K562 (cell line): ENCODE data around the gene BTBD1. TPM values are rescaled to one million over a fixed set of nuclear protein-coding genes. Genes with fewer than 3 reads are reported as not detected.

Experiments used
- ATAC-seq: fragments of 200-7000 bp; cut with Tn5 transposase; 3 replicates; pipeline ENCODE4 v1.9.1; 2020; ENCODE audit warnings: moderate library complexity
- BruUV-seq: library from RNA; stranded (reverse); fragments of 400-500 nt; replicated peaks from 2 replicates; lab custom pipeline; 2021; lab: Mats Ljungman, UMichigan
- CTCF ChIA-PET: fragments of 300-600 bp; formaldehyde crosslinking; extraction: SDS; loops from one replicate; lab custom pipeline; 2021; ENCODE audit warnings: low intra/inter-chr PET ratio; lab: Yijun Ruan, JAX
- POLR2A ChIA-PET: fragments of 300-600, 350-650 bp; sonication (Branson Sonifier 250); formaldehyde crosslinking; extraction: SDS; loops from one replicate; lab custom pipeline; 2021; ENCODE audit warnings: antibody characterized with exemption, inconsistent platforms; lab: Yijun Ruan, JAX
- DNase-seq, 4 experiments: peaks; one replicate each; pipeline versions ENCODE4 v3.0.0 to v3.0.0-alpha.2; 2011 to 2018; ENCODE audit warnings: low spot score in 3 of 4, mixed read lengths in 3 of 4; ENCODE audit errors: extremely low read depth in 1 of 4
- FAIRE-seq: peaks from 2 replicates; lab custom pipeline; 2011; peaks lifted over from hg19 to GRCh38; lab: Jason Lieb, UNC
- H2AFZ ChIP-seq: 2 replicates; pipeline ENCODE4 v1.6.0; 2011; ENCODE audit warnings: low read depth, low read length, control low read depth, inconsistent platforms
- H3K27ac ChIP-seq: fragments of 200-600 bp; 3 replicates; pipeline ENCODE4 v1.8.0; 2011; ENCODE audit warnings: low read depth, mild to moderate bottlenecking, control low read depth, inconsistent platforms, low read length, moderate library complexity, mixed read lengths; ENCODE audit errors: extremely low read depth
- H3K27me3 ChIP-seq, 2 experiments: fragments of 300-600 bp in 1 of 2; 2 replicates in 1 of 2; 3 replicates in 1 of 2; pipeline versions ENCODE4 v1.6.0 to v1.8.0; 2011; ENCODE audit warnings: inconsistent platforms in 2 of 2, low read length in 2 of 2, mild to moderate bottlenecking in 1 of 2, mixed read lengths in 1 of 2, moderate library complexity in 1 of 2; ENCODE audit not compliant: control insufficient read depth in 2 of 2, insufficient read depth in 2 of 2
- H3K36me3 ChIP-seq: fragments of 300-600 bp; 3 replicates; pipeline ENCODE4 v1.8.0; 2011; ENCODE audit warnings: mild to moderate bottlenecking, low read length, inconsistent platforms; ENCODE audit not compliant: control insufficient read depth, insufficient read depth
- H3K4me1 ChIP-seq, 2 experiments: fragments of 200-600 bp in 1 of 2; replicated peaks in 1 of 2; 2 replicates in 1 of 2; 3 replicates in 1 of 2; pipeline versions ENCODE4 v1.5.1 to v1.8.0; 2011; ENCODE audit warnings: inconsistent platforms in 2 of 2, low read length in 2 of 2, mild to moderate bottlenecking in 1 of 2, mixed read lengths in 1 of 2, moderate library complexity in 1 of 2; ENCODE audit not compliant: control insufficient read depth in 2 of 2, insufficient read depth in 2 of 2
- H3K4me2 ChIP-seq: 2 replicates; pipeline ENCODE4 v1.6.1; 2011; ENCODE audit warnings: low read length, control low read depth, inconsistent platforms, mixed read lengths; ENCODE audit not compliant: insufficient read depth
- H3K4me3 ChIP-seq: fragments of 200-600 bp; sonication (generic), shearing (Covaris generic); 2 replicates; pipeline ENCODE4 v1.5.1; 2016; ENCODE audit warnings: control low read depth, inconsistent platforms
- H3K79me2 ChIP-seq: fragments of 200-600 bp; 3 replicates; pipeline ENCODE4 v1.8.0; 2011; ENCODE audit warnings: low read length, inconsistent platforms; ENCODE audit not compliant: control insufficient read depth, insufficient read depth
- H3K9ac ChIP-seq, 2 experiments: 2 replicates each; pipeline versions ENCODE4 v1.6.0 to v1.6.1; 2011; ENCODE audit warnings: low read depth in 2 of 2, low read length in 2 of 2, control low read depth in 1 of 2, inconsistent platforms in 1 of 2, mild to moderate bottlenecking in 1 of 2, mixed read lengths in 1 of 2; ENCODE audit not compliant: insufficient read depth in 1 of 2
- H3K9me1 ChIP-seq: one replicate; pipeline ENCODE4 v1.6.0; 2011; ENCODE audit warnings: inconsistent platforms, mild to moderate bottlenecking, low read length, moderate library complexity; ENCODE audit not compliant: control insufficient read depth, insufficient read depth
- H3K9me3 ChIP-seq: replicated peaks from 2 replicates; pipeline ENCODE4 v1.5.1; 2011; ENCODE audit warnings: low read depth, low read length, inconsistent platforms; ENCODE audit not compliant: control insufficient read depth, insufficient read depth
- H4K20me1 ChIP-seq: replicated peaks from 2 replicates; pipeline ENCODE4 v1.6.1; 2011; ENCODE audit warnings: low read length, inconsistent platforms, mixed read lengths; ENCODE audit not compliant: control insufficient read depth, insufficient read depth
- FOXJ2 ChIP-seq: fragments of 200-800 bp; sonication (Bioruptor generic); IDR thresholded peaks from 2 replicates; pipeline ENCODE4 v1.6.1; 2016; ENCODE audit warnings: missing genetic modification characterization, missing compliant biosample characterization
- HDAC8 ChIP-seq: fragments of 450-650 bp; IDR thresholded peaks from 2 replicates; pipeline ENCODE4 v1.6.1; 2016; ENCODE audit warnings: mild to moderate bottlenecking, missing genetic modification characterization, moderate library complexity, missing compliant biosample characterization
- HMGN3 ChIP-seq: IDR thresholded peaks from 2 replicates; pipeline ENCODE4 v1.6.1; 2011; ENCODE audit warnings: borderline replicate concordance, low read depth, mild to moderate bottlenecking, mixed read lengths, low read length; ENCODE audit not compliant: insufficient read length; ENCODE audit errors: extremely low read depth
- HNRNPUL1 ChIP-seq: fragments of 200-400 bp; formaldehyde crosslinking; IDR thresholded peaks from 2 replicates; pipeline ENCODE4 v1.6.1; 2017; ENCODE audit warnings: low read length
- MBD2 ChIP-seq: sonication (generic); IDR thresholded peaks from 2 replicates; pipeline ENCODE4 v1.6.1; 2016; ENCODE audit warnings: low read depth, borderline replicate concordance
- PKNOX1 ChIP-seq: fragments of 450-650 bp; IDR thresholded peaks from 2 replicates; pipeline ENCODE4 v1.6.1; 2016
- TOE1 ChIP-seq, 2 experiments: fragments of 450-650 bp in 1 of 2; sonication (generic) in 1 of 2; formaldehyde crosslinking in 1 of 2; IDR thresholded peaks; 2 replicates each; pipeline versions ENCODE4 v1.7.1 to v1.8.0; 2016 to 2022; ENCODE audit warnings: borderline replicate concordance in 2 of 2, mild to moderate bottlenecking in 2 of 2, antibody characterized with exemption in 1 of 2, inconsistent platforms in 1 of 2, low read depth in 1 of 2, missing genetic modification reagents in 1 of 2, moderate library complexity in 1 of 2
- ZFX ChIP-seq: sonication (generic); formaldehyde crosslinking; IDR thresholded peaks from 2 replicates; pipeline ENCODE4 v1.8.0; 2022; ENCODE audit warnings: mild to moderate bottlenecking, missing genetic modification reagents, moderate library complexity
- ZNF232 ChIP-seq: sonication (generic); formaldehyde crosslinking; IDR thresholded peaks from 2 replicates; pipeline ENCODE4 v1.8.0; 2022; ENCODE audit warnings: mild to moderate bottlenecking, missing genetic modification reagents
- WGBS: fragments of 100-300 bp; shearing (Covaris generic); methylation state at CpG from one replicate; pipeline ENCODE4 v1.1.6; 2016; ENCODE audit warnings: low coverage, mixed read lengths; ENCODE audit not compliant: insufficient coverage; ENCODE audit errors: missing lambda C conversion rate; 5-methylcytosine and 5-hydroxymethylcytosine counted together
- in situ Hi-C: fragments of 300-500 bp; cut with MboI; formaldehyde crosslinking; loops from 4 replicates; pipeline ENCODE4 v1.15.0; 2018; ENCODE audit warnings: inconsistent platforms, mixed read lengths
- intact Hi-C: fragments of 100-400 bp; cut with micrococcal nuclease; formaldehyde crosslinking; loops from 2 replicates; pipeline ENCODE4 v1.14.2; 2022
- polyA plus RNA-seq, 8 experiments: library from polyadenylated mRNA; depleted of rRNA in 4 of 8; stranded (reverse) in 5 of 8; unstranded in 3 of 8; fragments of >200 nt; fragmentation: Nextera tagmentation in 2 of 8; fragmentation: Illumina TruSeq in 1 of 8; extraction: Ambion mirVana in 2 of 8; extraction: Trizol in 1 of 8; gene quantifications; 2 replicates each; pipeline versions ENCODE4 v1.2.1 to v1.2.3, GENCODE V29; 2011 to 2014; ENCODE audit warnings: inconsistent platforms in 1 of 8, missing spikeins in 1 of 8
- total RNA-seq, 7 experiments: library from RNA; depleted of rRNA in 6 of 7; stranded (reverse); fragments of >200 nt in 6 of 7; fragmentation: Illumina TruSeq in 2 of 7; extraction: Trizol in 2 of 7; gene quantifications; 2 replicates each; pipeline versions ENCODE4 v1.2.1 to v1.2.3, GENCODE V29; 2011 to 2021; ENCODE audit warnings: low replicate concordance in 1 of 7
- TF ChIP-seq, protein P1 (sequence below): fragments of 450-650 bp; IDR thresholded peaks from 2 replicates; pipeline ENCODE4 v1.6.1; 2017; ENCODE audit warnings: mild to moderate bottlenecking, moderate library complexity
- TF ChIP-seq, protein P2 (sequence below): sonication (generic); formaldehyde crosslinking; IDR thresholded peaks from 2 replicates; pipeline ENCODE4 v1.8.1; 2022; ENCODE audit warnings: missing genetic modification reagents

BTBD1 gene
- total and polyA plus RNA-seq, 9 of the 15 experiments (the other 6 are each of a cell fraction or from before 2014, with no cell fraction given): 19.4 to 106 (median 90.4) TPM

DNA sequence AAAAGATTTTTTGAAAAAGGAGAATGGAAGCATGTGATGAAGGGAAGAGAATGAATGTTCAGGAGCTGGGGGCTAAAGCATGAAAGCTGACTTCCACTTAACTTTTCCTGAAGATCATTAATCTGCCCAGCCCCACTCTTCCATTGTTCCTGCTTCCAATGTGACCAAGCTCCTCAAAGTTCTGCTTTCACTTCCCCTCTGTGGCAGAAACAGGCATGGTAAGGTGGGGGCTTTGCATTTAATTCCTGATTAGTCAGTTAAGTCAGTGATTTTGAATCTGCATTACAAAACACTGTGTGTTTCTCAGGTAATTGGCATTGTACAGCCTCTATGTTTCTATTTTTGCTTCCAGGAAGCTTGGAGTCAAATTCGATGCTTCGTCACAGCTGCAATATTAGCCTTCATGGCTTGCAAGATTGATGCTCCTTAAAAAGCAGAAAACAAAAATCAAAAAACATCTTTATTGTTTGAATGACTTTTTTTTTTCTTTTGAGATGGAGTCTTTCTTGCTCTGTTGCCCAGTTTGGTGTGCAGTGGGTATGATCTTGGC lies 33.1 kb upstream of the BTBD1 start (continued):
- TF ChIP-seq, protein P1, sequence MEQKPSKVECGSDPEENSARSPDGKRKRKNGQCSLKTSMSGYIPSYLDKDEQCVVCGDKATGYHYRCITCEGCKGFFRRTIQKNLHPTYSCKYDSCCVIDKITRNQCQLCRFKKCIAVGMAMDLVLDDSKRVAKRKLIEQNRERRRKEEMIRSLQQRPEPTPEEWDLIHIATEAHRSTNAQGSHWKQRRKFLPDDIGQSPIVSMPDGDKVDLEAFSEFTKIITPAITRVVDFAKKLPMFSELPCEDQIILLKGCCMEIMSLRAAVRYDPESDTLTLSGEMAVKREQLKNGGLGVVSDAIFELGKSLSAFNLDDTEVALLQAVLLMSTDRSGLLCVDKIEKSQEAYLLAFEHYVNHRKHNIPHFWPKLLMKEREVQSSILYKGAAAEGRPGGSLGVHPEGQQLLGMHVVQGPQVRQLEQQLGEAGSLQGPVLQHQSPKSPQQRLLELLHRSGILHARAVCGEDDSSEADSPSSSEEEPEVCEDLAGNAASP: no peak
- TF ChIP-seq HNRNPUL1: no peak
- TF ChIP-seq, protein P2, sequence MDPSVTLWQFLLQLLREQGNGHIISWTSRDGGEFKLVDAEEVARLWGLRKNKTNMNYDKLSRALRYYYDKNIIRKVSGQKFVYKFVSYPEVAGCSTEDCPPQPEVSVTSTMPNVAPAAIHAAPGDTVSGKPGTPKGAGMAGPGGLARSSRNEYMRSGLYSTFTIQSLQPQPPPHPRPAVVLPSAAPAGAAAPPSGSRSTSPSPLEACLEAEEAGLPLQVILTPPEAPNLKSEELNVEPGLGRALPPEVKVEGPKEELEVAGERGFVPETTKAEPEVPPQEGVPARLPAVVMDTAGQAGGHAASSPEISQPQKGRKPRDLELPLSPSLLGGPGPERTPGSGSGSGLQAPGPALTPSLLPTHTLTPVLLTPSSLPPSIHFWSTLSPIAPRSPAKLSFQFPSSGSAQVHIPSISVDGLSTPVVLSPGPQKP (CRISPR knock-in tag): no peak
- TF ChIP-seq HDAC8 (tag): no peak
- no peak for TF ChIP-seq ZNF232 (CRISPR knock-in tag)
- no peak for TF ChIP-seq MBD2

GRCh38 chr15:83099290-83099689 lies 32.2 kb upstream of the BTBD1 start:
- Histone ChIP-seq H3K9me3 (no peaks in the 10 kb centered on the region), H2AFZ (peak overlapping the region; percentile 59; the same call in 1 of the 2 replicates), H3K79me2 (no peaks in the 10 kb centered on the region), H3K9me1 (no peaks in the 10 kb centered on the region), H3K9ac (no peak overlapping the region), H3K4me2 (no peak overlapping the region), H3K4me1 (peaks cover 3 to 20% of the 10 kb centered on the region in 2 experiments), H3K4me3 (no peak overlapping the region), H3K27me3 (no peaks in the 10 kb centered on the region), H4K20me1 (no peaks in the 10 kb centered on the region), H3K27ac (no peak overlapping the region), H3K36me3 (no peaks in the 10 kb centered on the region)
- ATAC-seq (no peak; the same call in 2 of the 3 replicates), FAIRE-seq (no peak), DNase-seq (peak in 2 of 4 experiments; percentile 28 to 40)
- BruUV-seq: no TSS peak
- in situ Hi-C loops (no loop called here), intact Hi-C loops (no loop called here)
- POLR2A ChIA-PET: no interaction called here
- CTCF ChIA-PET: no interaction called here
- WGBS: 8% methylated on average over 2 of the region's 2 CpGs
- TF ChIP-seq HMGN3 (no peak), ZFX (0 out of 2 replicates have a peak, but pooled peaks have one; percentile 21), FOXJ2 (tag) (peak; percentile 91), TOE1 (IDR thresholded peaks at IDR 0.05; ENCODE audit: borderline replicate concordance) (no peak), TOE1 (CRISPR knock-in tag; IDR thresholded peaks at IDR 0.05; ENCODE audit: borderline replicate concordance, low read depth) (no peak), PKNOX1 (peak; percentile 27)
